ENCODE results near the gene SPOCK1. TPM values are rescaled to one million over a fixed set of nuclear protein-coding genes. Genes with fewer than 3 reads are reported as not detected.

The SPOCK1 gene
- total RNA-seq, 1 experiment from 2014 or later: 0.27 TPM

DNA sequence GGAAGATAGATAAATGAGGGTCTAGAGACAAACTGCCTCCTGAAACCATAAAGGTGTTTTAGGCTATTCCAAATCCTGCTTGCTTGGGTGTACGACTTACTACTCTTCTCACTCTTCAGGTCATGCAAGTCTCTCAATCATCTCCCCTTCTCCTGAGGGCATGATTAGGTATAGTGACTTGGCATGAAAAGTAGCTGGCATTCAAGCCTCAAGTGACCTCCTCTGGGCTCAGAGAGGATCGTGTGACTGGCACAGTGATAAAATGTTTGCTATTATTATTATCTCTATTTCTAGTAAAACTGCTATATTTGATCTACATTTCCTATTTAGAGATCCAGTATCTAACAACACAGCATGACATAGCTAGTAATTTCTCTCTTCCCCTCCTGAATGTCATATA lies 494.8 kb downstream of the SPOCK1 start:
- Histone ChIP-seq H3K27ac (ENCODE audit: low read depth, low read length) (no peak overlapping the region), H3K36me3 (ENCODE audit: control insufficient read depth in 1 of 2, insufficient read depth in 2 of 2, low read length in 2 of 2) (no peaks in the 10 kb centered on the region), H3K4me2 (ENCODE audit: low read length) (no peak overlapping the region), H3K9me3 (ENCODE audit: control insufficient read depth in 1 of 2, insufficient read depth in 1 of 2, low read depth in 1 of 2, low read length in 2 of 2) (no peaks in the 10 kb centered on the region), H3K27me3 (ENCODE audit: insufficient read depth, low read length) (peaks cover 26% of the 10 kb centered on the region), H3K9me2 (ENCODE audit: insufficient read depth) (no peaks in the 10 kb centered on the region), H3K79me2 (ENCODE audit: insufficient read depth, low read length) (no peaks in the 10 kb centered on the region), H3K9ac (ENCODE audit: low read length) (no peak overlapping the region), H2AFZ (ENCODE audit: low read depth, low read length, poor library complexity, severe bottlenecking) (no peak overlapping the region), H4K20me1 (ENCODE audit: insufficient read depth) (no peaks in the 10 kb centered on the region), H3K4me1 (ENCODE audit: control insufficient read depth in 1 of 2, insufficient read depth in 2 of 2, low read length in 2 of 2) (no peaks in the 10 kb centered on the region), H3K4me3 (replicated peaks in 1 of 2; ENCODE audit: low read depth in 1 of 2, low read length in 2 of 2) (no peak overlapping the region)
- ATAC-seq: no peak
- BruUV-seq (replicated peaks): no TSS peak
- ChIA-PET POLR2A (no interaction called here), CTCF (no interaction called here), RAD21 (ENCODE audit: low non-redundant PET in 1 of 2, low total read pairs in 2 of 2, uncharacterized antibody in 2 of 2, unreplicated experiment in 2 of 2) (no interaction called here)
- no peak for DNase-seq (ENCODE audit: low read depth, low spot score)
- intact Hi-C loops (cut with micrococcal nuclease): no loop called here
- TF ChIP-seq RAD21 (IDR thresholded peaks at IDR 0.05; ENCODE audit: low read depth): no peak
- no peak for TF ChIP-seq SP1 (IDR thresholded peaks at IDR 0.05; ENCODE audit: low read depth)
- no peak for TF ChIP-seq POLR2AphosphoS5 (IDR thresholded peaks at IDR 0.05; ENCODE audit: low read depth, low read length)
- TF ChIP-seq CBX3 (IDR thresholded peaks at IDR 0.05; ENCODE audit: low read depth): no peak
- TF ChIP-seq JUND (IDR thresholded peaks at IDR 0.05): no peak
- no peak for TF ChIP-seq YY1 (IDR thresholded peaks at IDR 0.05; ENCODE audit: extremely low read depth, insufficient replicate concordance, low read depth, low read length)
- no peak for TF ChIP-seq EZH2 (IDR thresholded peaks at IDR 0.05)
- no peak for TF ChIP-seq ZFX (IDR thresholded peaks at IDR 0.05)
- no peak for TF ChIP-seq SRF (IDR thresholded peaks at IDR 0.05; ENCODE audit: low read depth)
- TF ChIP-seq FOSL1 (IDR thresholded peaks at IDR 0.05; ENCODE audit: low read depth): no peak

DNA sequence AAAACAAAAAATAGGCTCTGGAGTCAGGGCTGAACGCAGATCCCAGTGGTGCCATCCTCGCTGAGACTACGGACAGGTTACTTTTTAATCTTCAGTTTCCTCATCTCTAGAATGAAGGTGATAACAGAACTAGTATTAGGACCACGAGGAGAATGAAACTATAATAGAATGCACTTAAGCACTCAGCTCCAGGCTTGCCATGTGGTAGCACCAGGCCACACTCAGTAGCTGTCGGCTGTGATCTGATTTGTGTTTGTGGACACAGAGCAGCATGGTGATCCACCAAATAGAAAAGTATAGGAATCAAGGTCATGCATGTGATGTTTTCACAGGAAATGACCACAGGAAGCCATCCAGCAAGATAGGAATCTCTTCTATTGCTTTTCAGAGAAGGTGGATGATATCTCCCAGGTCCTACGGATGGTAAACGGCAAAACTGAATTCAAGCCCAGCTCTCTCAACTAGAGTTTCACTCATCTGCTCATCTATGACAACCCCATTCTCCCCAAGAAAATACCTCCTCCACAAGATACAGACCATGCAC lies 498.0 kb downstream of the SPOCK1 start:
- Histone ChIP-seq H3K4me2 (ENCODE audit: low read length) (no peak overlapping the region), H3K4me1 (ENCODE audit: control insufficient read depth in 1 of 2, insufficient read depth in 2 of 2, low read length in 2 of 2) (no peaks in the 10 kb centered on the region), H3K36me3 (ENCODE audit: control insufficient read depth in 1 of 2, insufficient read depth in 2 of 2, low read length in 2 of 2) (no peaks in the 10 kb centered on the region), H4K20me1 (ENCODE audit: insufficient read depth) (no peaks in the 10 kb centered on the region), H3K9me3 (ENCODE audit: control insufficient read depth in 1 of 2, insufficient read depth in 1 of 2, low read depth in 1 of 2, low read length in 2 of 2) (no peaks in the 10 kb centered on the region), H3K79me2 (ENCODE audit: insufficient read depth, low read length) (no peaks in the 10 kb centered on the region), H2AFZ (ENCODE audit: low read depth, low read length, poor library complexity, severe bottlenecking) (no peak overlapping the region), H3K4me3 (replicated peaks in 1 of 2; ENCODE audit: low read depth in 1 of 2, low read length in 2 of 2) (no peak overlapping the region), H3K9ac (ENCODE audit: low read length) (no peak overlapping the region), H3K9me2 (ENCODE audit: insufficient read depth) (no peaks in the 10 kb centered on the region), H3K27ac (ENCODE audit: low read depth, low read length) (no peak overlapping the region), H3K27me3 (ENCODE audit: insufficient read depth, low read length) (peaks cover 36% of the 10 kb centered on the region)
- ChIA-PET RAD21 (ENCODE audit: low non-redundant PET in 1 of 2, low total read pairs in 2 of 2, uncharacterized antibody in 2 of 2, unreplicated experiment in 2 of 2) (no interaction called here), POLR2A (no interaction called here), CTCF (no interaction called here)
- BruUV-seq (replicated peaks): no TSS peak
- DNase-seq (ENCODE audit: low read depth, low spot score) (no peak), ATAC-seq (no peak)
- TF ChIP-seq, protein P1, sequence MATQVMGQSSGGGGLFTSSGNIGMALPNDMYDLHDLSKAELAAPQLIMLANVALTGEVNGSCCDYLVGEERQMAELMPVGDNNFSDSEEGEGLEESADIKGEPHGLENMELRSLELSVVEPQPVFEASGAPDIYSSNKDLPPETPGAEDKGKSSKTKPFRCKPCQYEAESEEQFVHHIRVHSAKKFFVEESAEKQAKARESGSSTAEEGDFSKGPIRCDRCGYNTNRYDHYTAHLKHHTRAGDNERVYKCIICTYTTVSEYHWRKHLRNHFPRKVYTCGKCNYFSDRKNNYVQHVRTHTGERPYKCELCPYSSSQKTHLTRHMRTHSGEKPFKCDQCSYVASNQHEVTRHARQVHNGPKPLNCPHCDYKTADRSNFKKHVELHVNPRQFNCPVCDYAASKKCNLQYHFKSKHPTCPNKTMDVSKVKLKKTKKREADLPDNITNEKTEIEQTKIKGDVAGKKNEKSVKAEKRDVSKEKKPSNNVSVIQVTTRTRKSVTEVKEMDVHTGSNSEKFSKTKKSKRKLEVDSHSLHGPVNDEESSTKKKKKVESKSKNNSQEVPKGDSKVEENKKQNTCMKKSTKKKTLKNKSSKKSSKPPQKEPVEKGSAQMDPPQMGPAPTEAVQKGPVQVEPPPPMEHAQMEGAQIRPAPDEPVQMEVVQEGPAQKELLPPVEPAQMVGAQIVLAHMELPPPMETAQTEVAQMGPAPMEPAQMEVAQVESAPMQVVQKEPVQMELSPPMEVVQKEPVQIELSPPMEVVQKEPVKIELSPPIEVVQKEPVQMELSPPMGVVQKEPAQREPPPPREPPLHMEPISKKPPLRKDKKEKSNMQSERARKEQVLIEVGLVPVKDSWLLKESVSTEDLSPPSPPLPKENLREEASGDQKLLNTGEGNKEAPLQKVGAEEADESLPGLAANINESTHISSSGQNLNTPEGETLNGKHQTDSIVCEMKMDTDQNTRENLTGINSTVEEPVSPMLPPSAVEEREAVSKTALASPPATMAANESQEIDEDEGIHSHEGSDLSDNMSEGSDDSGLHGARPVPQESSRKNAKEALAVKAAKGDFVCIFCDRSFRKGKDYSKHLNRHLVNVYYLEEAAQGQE (IDR thresholded peaks at IDR 0.05; ENCODE audit: low read depth): no peak
- TF ChIP-seq ZFX (IDR thresholded peaks at IDR 0.05): no peak
- no peak for TF ChIP-seq EGR1 (IDR thresholded peaks at IDR 0.05; ENCODE audit: low read depth)
- no peak for TF ChIP-seq SP1 (IDR thresholded peaks at IDR 0.05; ENCODE audit: low read depth)
- TF ChIP-seq CBX3 (IDR thresholded peaks at IDR 0.05; ENCODE audit: low read depth): no peak
- TF ChIP-seq SRF (IDR thresholded peaks at IDR 0.05; ENCODE audit: low read depth): no peak
- TF ChIP-seq YY1 (IDR thresholded peaks at IDR 0.05; ENCODE audit: extremely low read depth, insufficient replicate concordance, low read depth, low read length): no peak
- TF ChIP-seq TCF7L2 (IDR thresholded peaks at IDR 0.05; ENCODE audit: borderline replicate concordance, extremely low read depth, insufficient read depth, insufficient read length): no peak
- TF ChIP-seq, protein P2, sequence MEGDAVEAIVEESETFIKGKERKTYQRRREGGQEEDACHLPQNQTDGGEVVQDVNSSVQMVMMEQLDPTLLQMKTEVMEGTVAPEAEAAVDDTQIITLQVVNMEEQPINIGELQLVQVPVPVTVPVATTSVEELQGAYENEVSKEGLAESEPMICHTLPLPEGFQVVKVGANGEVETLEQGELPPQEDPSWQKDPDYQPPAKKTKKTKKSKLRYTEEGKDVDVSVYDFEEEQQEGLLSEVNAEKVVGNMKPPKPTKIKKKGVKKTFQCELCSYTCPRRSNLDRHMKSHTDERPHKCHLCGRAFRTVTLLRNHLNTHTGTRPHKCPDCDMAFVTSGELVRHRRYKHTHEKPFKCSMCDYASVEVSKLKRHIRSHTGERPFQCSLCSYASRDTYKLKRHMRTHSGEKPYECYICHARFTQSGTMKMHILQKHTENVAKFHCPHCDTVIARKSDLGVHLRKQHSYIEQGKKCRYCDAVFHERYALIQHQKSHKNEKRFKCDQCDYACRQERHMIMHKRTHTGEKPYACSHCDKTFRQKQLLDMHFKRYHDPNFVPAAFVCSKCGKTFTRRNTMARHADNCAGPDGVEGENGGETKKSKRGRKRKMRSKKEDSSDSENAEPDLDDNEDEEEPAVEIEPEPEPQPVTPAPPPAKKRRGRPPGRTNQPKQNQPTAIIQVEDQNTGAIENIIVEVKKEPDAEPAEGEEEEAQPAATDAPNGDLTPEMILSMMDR (IDR thresholded peaks at IDR 0.05 in 2 of 3, conservative IDR thresholded peaks at IDR 0.05 in 1 of 3; ENCODE audit: borderline replicate concordance in 1 of 3, insufficient read depth in 1 of 3, low read depth in 2 of 3, low read length in 2 of 3): no peak
- no peak for TF ChIP-seq POLR2A (IDR thresholded peaks at IDR 0.05; ENCODE audit: borderline replicate concordance, extremely low read depth, insufficient read depth, insufficient read length)
- intact Hi-C loops (cut with micrococcal nuclease): no loop called here

Measured in HCT116 (cell line).